PC-9 (cell line): Measurements from ENCODE around the gene ASTE1. TPM values are rescaled to one million over a fixed set of nuclear protein-coding genes. Genes with fewer than 3 reads are reported as not detected.

ENCODE experiments used
- BruUV-seq: library from RNA; stranded (reverse); fragments of 400-500 nt; replicated peaks from 2 replicates; lab custom pipeline; 2021; lab: Mats Ljungman, UMichigan
- CTCF ChIA-PET: fragments of 300-600 bp; sonication (Branson Sonifier 250); formaldehyde crosslinking; loops from one replicate; lab custom pipeline; 2022; ENCODE audit warnings: antibody characterized with exemption; lab: Charles Lee
- POLR2A ChIA-PET: fragments of 300-600 bp; sonication (Branson Sonifier 250); formaldehyde crosslinking; loops from one replicate; lab custom pipeline; 2022; ENCODE audit warnings: antibody characterized with exemption; ENCODE audit not compliant: unreplicated experiment; lab: Charles Lee
- DNase-seq, 2 experiments: peaks; one replicate each; pipeline versions ENCODE4 v3.0.0 to v3.0.0-alpha.2; 2015 to 2022; ENCODE audit warnings: mixed read lengths in 1 of 2
- H2AFZ ChIP-seq: fragments of 200-600 bp; sonication (generic); 2 replicates; pipeline ENCODE4 v1.8.1; 2017; ENCODE audit warnings: antibody characterized with exemption
- H3F3A ChIP-seq: fragments of 200-600 bp; sonication (generic); 2 replicates; pipeline ENCODE4 v1.8.1; 2017; ENCODE audit warnings: antibody characterized with exemption, mild to moderate bottlenecking, low read depth; ENCODE audit not compliant: insufficient read depth
- H3K27ac ChIP-seq: fragments of 200-600 bp; sonication (generic); 2 replicates; pipeline ENCODE4 v1.6.1; 2016; ENCODE audit warnings: mixed run types
- H3K27me3 ChIP-seq: fragments of 200-600 bp; sonication (generic); 2 replicates; pipeline ENCODE4 v1.6.1; 2016; ENCODE audit warnings: low read depth, mixed run types; ENCODE audit not compliant: insufficient read depth
- H3K36me3 ChIP-seq: fragments of 200-600 bp; sonication (generic); 2 replicates; pipeline ENCODE4 v1.6.1; 2016; ENCODE audit warnings: low read depth, mixed run types
- H3K4me1 ChIP-seq: fragments of 200-600 bp; sonication (generic); replicated peaks from 2 replicates; pipeline ENCODE4 v1.6.1; 2016; ENCODE audit warnings: mixed run types; ENCODE audit not compliant: insufficient read depth
- H3K4me2 ChIP-seq: fragments of 200-600 bp; sonication (generic); 2 replicates; pipeline ENCODE4 v1.6.1; 2017; ENCODE audit warnings: mixed run types
- H3K4me3 ChIP-seq: fragments of 200-600 bp; sonication (generic); 2 replicates; pipeline ENCODE4 v1.6.1; 2016; ENCODE audit warnings: mixed run types
- H3K79me2 ChIP-seq: fragments of 200-600 bp; sonication (generic); 2 replicates; pipeline ENCODE4 v1.6.1; 2017; ENCODE audit warnings: low read depth, mixed run types
- H3K9me2 ChIP-seq: fragments of 200-600 bp; sonication (generic); 2 replicates; pipeline ENCODE4 v1.8.1; 2017; ENCODE audit warnings: mild to moderate bottlenecking; ENCODE audit not compliant: insufficient read depth
- H3K9me3 ChIP-seq: fragments of 200-600 bp; sonication (generic); 2 replicates; pipeline ENCODE4 v1.8.1; 2016; ENCODE audit warnings: low read depth; ENCODE audit not compliant: insufficient read depth
- H4K20me1 ChIP-seq: fragments of 200-600 bp; sonication (generic); 2 replicates; pipeline ENCODE4 v1.8.1; 2017; ENCODE audit not compliant: insufficient read depth
- EZH2 ChIP-seq: fragments of 200-600 bp; sonication (generic); IDR thresholded peaks from 2 replicates; pipeline ENCODE4 v1.8.0; 2017; ENCODE audit warnings: antibody characterized with exemption, low read depth
- intact Hi-C: fragments of 100-400 bp; cut with micrococcal nuclease; formaldehyde crosslinking; loops from one replicate; pipeline ENCODE4 v1.10.0; 2022; ENCODE audit not compliant: unreplicated experiment
- total RNA-seq: library from RNA; stranded (reverse); gene quantifications from 2 replicates; pipeline ENCODE4 v1.2.3, GENCODE V29; 2021
- TF ChIP-seq, protein P1 (sequence below): fragments of 200-600 bp; sonication (generic); conservative IDR thresholded peaks from 2 replicates; pipeline ENCODE4 v1.6.1; 2017; ENCODE audit warnings: mixed run types, antibody characterized with exemption, mild to moderate bottlenecking, moderate library complexity

ASTE1 gene
- total RNA-seq, 1 experiment from 2014 or later = 3.9 TPM

DNA sequence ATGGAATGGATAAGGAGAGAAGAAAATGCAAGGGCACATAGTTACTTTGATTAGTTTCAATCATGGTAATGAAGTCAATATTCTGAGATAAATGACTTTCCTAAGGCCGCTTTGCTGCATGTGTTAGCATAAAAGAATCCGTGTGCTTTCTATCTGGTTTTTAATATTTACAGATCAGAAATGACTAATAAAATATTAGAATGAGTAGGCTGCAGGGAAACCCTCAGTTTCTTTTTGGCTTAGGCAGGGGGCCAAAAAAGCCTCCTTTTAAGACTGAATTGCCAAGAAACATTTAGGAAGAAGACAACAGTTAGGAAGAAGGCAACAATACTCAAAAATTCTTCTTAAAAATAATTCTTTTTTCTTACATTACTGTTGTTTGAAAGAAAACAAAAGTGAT, 11.7 kb upstream of the ASTE1 start:
- Histone ChIP-seq H4K20me1 (no peaks in the 10 kb centered on the region), H2AFZ (no peak overlapping the region), H3K36me3 (peaks cover 6% of the 10 kb centered on the region; the same call in 1 of the 2 replicates), H3K79me2 (no peaks in the 10 kb centered on the region), H3K4me3 (no peak overlapping the region), H3K9me2 (no peaks in the 10 kb centered on the region; the same call in 1 of the 2 replicates), H3F3A (no peaks in the 10 kb centered on the region), H3K4me1 (no peaks in the 10 kb centered on the region), H3K4me2 (no peak overlapping the region), H3K27me3 (no peaks in the 10 kb centered on the region), H3K9me3 (no peaks in the 10 kb centered on the region), H3K27ac (no peak overlapping the region)
- intact Hi-C loops = loop anchor here (10.0 kb wide), 3 partner anchors 446 to 1366 kb away; no protein-coding TSS in a partner anchor
- CTCF ChIA-PET = no interaction called here
- no peak for DNase-seq
- BruUV-seq = no TSS peak
- TF ChIP-seq, protein P1, sequence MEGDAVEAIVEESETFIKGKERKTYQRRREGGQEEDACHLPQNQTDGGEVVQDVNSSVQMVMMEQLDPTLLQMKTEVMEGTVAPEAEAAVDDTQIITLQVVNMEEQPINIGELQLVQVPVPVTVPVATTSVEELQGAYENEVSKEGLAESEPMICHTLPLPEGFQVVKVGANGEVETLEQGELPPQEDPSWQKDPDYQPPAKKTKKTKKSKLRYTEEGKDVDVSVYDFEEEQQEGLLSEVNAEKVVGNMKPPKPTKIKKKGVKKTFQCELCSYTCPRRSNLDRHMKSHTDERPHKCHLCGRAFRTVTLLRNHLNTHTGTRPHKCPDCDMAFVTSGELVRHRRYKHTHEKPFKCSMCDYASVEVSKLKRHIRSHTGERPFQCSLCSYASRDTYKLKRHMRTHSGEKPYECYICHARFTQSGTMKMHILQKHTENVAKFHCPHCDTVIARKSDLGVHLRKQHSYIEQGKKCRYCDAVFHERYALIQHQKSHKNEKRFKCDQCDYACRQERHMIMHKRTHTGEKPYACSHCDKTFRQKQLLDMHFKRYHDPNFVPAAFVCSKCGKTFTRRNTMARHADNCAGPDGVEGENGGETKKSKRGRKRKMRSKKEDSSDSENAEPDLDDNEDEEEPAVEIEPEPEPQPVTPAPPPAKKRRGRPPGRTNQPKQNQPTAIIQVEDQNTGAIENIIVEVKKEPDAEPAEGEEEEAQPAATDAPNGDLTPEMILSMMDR = no peak
- no peak for TF ChIP-seq EZH2
- POLR2A ChIA-PET = no interaction called here

DNA sequence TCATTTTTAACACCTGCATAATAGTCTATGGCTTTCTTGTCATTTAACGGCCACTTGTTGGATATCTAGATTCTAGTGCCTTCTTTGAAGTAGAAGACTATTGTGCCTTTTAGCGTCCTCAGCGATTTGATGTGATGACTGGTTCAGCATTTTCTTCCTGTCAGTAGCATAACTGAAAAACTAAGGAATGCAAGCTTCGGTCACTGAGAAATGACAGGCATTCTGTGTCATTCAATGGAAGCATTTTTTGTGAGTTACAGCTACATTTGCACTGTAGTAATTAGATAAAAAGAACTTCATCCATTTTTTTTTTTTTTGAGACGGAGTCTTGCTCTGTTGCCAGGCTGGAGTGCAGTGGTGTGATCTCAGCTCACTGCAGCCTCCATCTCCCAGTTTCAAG, 10.4 kb upstream of the ASTE1 start:
- Histone ChIP-seq H4K20me1 (no peaks in the 10 kb centered on the region), H2AFZ (no peak overlapping the region), H3K4me3 (no peak overlapping the region), H3K27ac (no peak overlapping the region), H3K9me3 (no peaks in the 10 kb centered on the region), H3K79me2 (no peaks in the 10 kb centered on the region), H3F3A (no peaks in the 10 kb centered on the region), H3K9me2 (no peaks in the 10 kb centered on the region; the same call in 1 of the 2 replicates), H3K4me1 (no peaks in the 10 kb centered on the region), H3K36me3 (peaks cover 6% of the 10 kb centered on the region; the same call in 1 of the 2 replicates), H3K27me3 (no peaks in the 10 kb centered on the region), H3K4me2 (no peak overlapping the region)
- TF ChIP-seq EZH2 = no peak
- TF ChIP-seq, protein P1 = no peak
- DNase-seq = no peak
- intact Hi-C loops = loop anchor here (10.0 kb wide), 3 partner anchors 448 to 1368 kb away; no protein-coding TSS in a partner anchor
- CTCF ChIA-PET = interaction anchor here (0.6 kb wide), 1 partner anchor 407 kb away, joined by 3 read pairs; no protein-coding TSS in a partner anchor
- POLR2A ChIA-PET = no interaction called here
- no TSS peak for BruUV-seq

DNA sequence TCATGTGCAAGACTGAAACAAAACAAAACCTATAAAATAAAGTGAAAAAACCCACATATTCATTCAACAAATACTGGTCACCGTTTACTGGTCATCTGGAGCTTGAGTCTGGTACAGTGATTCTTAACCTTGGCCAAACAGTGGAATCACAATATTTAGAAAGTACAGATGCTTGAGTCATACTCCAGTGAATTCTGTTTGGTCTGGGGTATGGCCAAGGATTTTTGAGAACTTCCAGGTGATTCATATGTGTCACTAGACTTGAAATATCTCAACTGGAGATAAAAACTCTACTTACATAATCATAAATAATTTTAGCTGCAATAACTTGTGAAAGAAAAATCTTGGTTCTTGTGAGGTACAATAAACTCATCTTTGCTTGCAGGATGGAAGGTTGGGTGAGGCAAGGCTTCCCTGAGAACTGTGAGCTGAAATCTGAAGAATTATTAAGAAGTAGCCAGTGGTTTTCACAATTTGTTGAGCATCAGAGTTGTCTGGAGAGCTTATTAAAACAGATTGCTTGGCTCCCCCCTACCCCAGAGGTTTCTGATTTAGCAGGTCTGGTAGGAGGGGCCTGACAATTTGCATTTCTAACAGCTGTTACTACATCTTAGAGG, 9.7 kb upstream of the ASTE1 start:
- no TSS peak for BruUV-seq
- Histone ChIP-seq H4K20me1 (no peaks in the 10 kb centered on the region), H3K4me2 (no peak overlapping the region), H3K4me3 (no peak overlapping the region), H3K9me2 (no peaks in the 10 kb centered on the region; the same call in 1 of the 2 replicates), H3K4me1 (no peaks in the 10 kb centered on the region), H3K27me3 (no peaks in the 10 kb centered on the region), H3K27ac (no peak overlapping the region), H3K79me2 (no peaks in the 10 kb centered on the region), H3F3A (no peaks in the 10 kb centered on the region), H2AFZ (no peak overlapping the region), H3K9me3 (no peaks in the 10 kb centered on the region), H3K36me3 (peaks cover 6% of the 10 kb centered on the region; the same call in 1 of the 2 replicates)
- no peak for TF ChIP-seq EZH2
- TF ChIP-seq, protein P1 = no peak
- DNase-seq = peak in 1 of 2 experiments; percentile 54
- intact Hi-C loops = loop anchor here (10.0 kb wide), 3 partner anchors 448 to 1368 kb away; no protein-coding TSS in a partner anchor
- POLR2A ChIA-PET = no interaction called here
- CTCF ChIA-PET = interaction anchor here (0.6 kb wide), 1 partner anchor 407 kb away, joined by 3 read pairs; no protein-coding TSS in a partner anchor
